WTC11 (cell line): Measurements from ENCODE around the gene GET4.

Source experiments
- ESRRA ChIP-seq: sonication (generic); formaldehyde crosslinking; IDR thresholded peaks from 2 replicates; pipeline ENCODE4 v1.8.1; 2022; ENCODE audit warnings: mild to moderate bottlenecking, missing genetic modification reagents, borderline replicate concordance
- SP1 ChIP-seq: sonication (generic); formaldehyde crosslinking; conservative IDR thresholded peaks from 2 replicates; pipeline ENCODE4 v1.8.1; 2022; ENCODE audit warnings: missing genetic modification reagents
- TF ChIP-seq, protein P1 (sequence below): sonication (generic); formaldehyde crosslinking; IDR thresholded peaks from 2 replicates; pipeline ENCODE4 v1.8.1; 2022; ENCODE audit warnings: mild to moderate bottlenecking, moderate library complexity, missing genetic modification reagents
- TF ChIP-seq, protein P2 (sequence below): sonication (generic); formaldehyde crosslinking; conservative IDR thresholded peaks from 2 replicates; pipeline ENCODE4 v1.8.1; 2022; ENCODE audit warnings: mild to moderate bottlenecking, missing genetic modification reagents
- TF ChIP-seq, protein P3 (sequence below): sonication (generic); formaldehyde crosslinking; IDR thresholded peaks from 2 replicates; pipeline ENCODE4 v1.8.1; 2023; ENCODE audit warnings: mild to moderate bottlenecking, moderate library complexity, missing genetic modification reagents

DNA sequence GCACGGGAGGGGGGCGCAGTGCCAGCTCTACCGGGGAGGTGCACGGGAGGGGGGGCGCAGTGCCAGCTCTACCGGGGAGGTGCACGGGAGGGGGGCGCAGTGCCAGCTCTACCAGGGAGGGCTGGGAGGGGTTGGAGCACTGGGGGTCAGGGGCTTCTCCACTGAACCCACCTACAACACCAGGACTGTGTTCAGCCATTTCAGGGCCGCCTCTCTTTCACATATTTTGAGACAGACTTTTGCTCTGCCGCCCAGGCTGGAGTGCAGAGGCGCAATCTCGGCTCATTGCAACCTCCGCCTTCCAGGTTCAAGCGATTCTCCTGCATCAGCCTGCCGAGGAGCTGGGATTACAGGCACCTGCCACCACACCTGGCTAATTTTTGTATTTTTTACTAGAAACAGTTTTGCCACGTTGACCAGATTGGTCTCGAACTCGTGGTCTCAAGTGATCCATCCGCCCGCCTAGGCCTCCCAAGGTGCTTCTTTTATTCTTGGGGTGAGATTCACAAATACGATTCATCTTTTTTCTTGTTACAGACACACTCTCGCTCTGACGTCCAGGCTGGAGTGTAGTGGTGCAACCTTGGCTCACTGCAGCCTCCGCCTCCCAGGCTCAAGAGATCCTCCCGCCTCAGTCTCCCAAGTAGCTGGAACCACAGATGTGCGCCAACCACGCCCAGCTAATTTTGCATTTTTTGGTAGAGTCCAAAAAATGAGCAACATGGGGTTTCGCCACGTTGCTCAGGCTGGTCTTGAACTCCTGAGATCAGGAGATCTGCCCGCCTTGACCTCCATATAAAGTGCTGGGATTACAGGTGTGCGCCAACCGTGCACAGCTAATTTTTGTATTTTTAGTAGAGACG, 41.1 kb downstream of the GET4 start:
- TF ChIP-seq, protein P1, sequence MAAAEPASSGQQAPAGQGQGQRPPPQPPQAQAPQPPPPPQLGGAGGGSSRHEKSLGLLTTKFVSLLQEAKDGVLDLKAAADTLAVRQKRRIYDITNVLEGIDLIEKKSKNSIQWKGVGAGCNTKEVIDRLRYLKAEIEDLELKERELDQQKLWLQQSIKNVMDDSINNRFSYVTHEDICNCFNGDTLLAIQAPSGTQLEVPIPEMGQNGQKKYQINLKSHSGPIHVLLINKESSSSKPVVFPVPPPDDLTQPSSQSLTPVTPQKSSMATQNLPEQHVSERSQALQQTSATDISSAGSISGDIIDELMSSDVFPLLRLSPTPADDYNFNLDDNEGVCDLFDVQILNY (CRISPR knock-in tag) = no peak
- TF ChIP-seq, protein P2, sequence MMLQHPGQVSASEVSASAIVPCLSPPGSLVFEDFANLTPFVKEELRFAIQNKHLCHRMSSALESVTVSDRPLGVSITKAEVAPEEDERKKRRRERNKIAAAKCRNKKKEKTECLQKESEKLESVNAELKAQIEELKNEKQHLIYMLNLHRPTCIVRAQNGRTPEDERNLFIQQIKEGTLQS (CRISPR knock-in tag) = no peak
- TF ChIP-seq SP1 (CRISPR knock-in tag) (no peak), ESRRA (CRISPR knock-in tag) (no peak)
- TF ChIP-seq, protein P3, sequence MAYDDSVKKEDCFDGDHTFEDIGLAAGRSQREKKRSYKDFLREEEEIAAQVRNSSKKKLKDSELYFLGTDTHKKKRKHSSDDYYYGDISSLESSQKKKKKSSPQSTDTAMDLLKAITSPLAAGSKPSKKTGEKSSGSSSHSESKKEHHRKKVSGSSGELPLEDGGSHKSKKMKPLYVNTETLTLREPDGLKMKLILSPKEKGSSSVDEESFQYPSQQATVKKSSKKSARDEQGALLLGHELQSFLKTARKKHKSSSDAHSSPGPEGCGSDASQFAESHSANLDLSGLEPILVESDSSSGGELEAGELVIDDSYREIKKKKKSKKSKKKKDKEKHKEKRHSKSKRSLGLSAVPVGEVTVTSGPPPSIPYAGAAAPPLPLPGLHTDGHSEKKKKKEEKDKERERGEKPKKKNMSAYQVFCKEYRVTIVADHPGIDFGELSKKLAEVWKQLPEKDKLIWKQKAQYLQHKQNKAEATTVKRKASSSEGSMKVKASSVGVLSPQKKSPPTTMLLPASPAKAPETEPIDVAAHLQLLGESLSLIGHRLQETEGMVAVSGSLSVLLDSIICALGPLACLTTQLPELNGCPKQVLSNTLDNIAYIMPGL (CRISPR knock-in tag) = no peak
